Activated T-helper 17 cell treated with anti-CD3 and anti-CD28 coated beads, Interleukin-2, amount 50 U/mL, for 72 hours (primary cell): Measurements from ENCODE around the gene CLEC12A. TPM values are rescaled to one million over a fixed set of nuclear protein-coding genes. Genes with fewer than 3 reads are reported as not detected.

ENCODE experiments used
- ATAC-seq: fragments of 150-1000 bp; cut with Tn5 transposase; replicated peaks from 2 replicates; pipeline ENCODE4 v1.10.0; 2021; ENCODE audit warnings: mild to moderate bottlenecking, moderate library complexity
- H3K27ac Mint-ChIP-seq: one replicate; pipeline ENCODE4 v1.8.0; 2022; ENCODE audit warnings: mixed read lengths
- H3K27me3 Mint-ChIP-seq: one replicate; pipeline ENCODE4 v1.8.0; 2022; ENCODE audit warnings: mixed read lengths
- H3K36me3 Mint-ChIP-seq: one replicate; pipeline ENCODE4 v1.8.0; 2022; ENCODE audit warnings: low read depth, mild to moderate bottlenecking, mixed read lengths
- H3K4me1 Mint-ChIP-seq: one replicate; pipeline ENCODE4 v1.8.0; 2022; ENCODE audit warnings: mixed read lengths
- H3K4me3 Mint-ChIP-seq: one replicate; pipeline ENCODE4 v1.8.0; 2022; ENCODE audit warnings: mild to moderate bottlenecking, mixed read lengths
- H3K9me3 Mint-ChIP-seq: one replicate; pipeline ENCODE4 v1.8.0; 2022; ENCODE audit warnings: mixed read lengths
- total RNA-seq, 2 donors: library from RNA; stranded (reverse); gene quantifications; one replicate each; pipeline ENCODE4 v1.2.3, GENCODE V29; 2022

CLEC12A gene
- total RNA-seq, result under 1 TPM in 1 of 2 donors, not detected in 1; 0.39 TPM

- Mint-ChIP-seq H3K9me3 (peaks cover 5% of the 10 kb centered on the region), H3K36me3 (no peaks in the 10 kb centered on the region), H3K4me1 (no peaks in the 10 kb centered on the region), H3K27me3 (peaks cover 10% of the 10 kb centered on the region), H3K27ac (no peak within 1 kb of the TSS), H3K4me3 (no peak within 1 kb of the TSS)
- ATAC-seq, result no peak
These were observed at the start of gene CLEC12A for GRCh38 chr12:9971181-9971580. CLEC12A (plus strand) TSS chr12:9971409; CDS start chr12:9971597, 188 bp downstream.

DNA sequence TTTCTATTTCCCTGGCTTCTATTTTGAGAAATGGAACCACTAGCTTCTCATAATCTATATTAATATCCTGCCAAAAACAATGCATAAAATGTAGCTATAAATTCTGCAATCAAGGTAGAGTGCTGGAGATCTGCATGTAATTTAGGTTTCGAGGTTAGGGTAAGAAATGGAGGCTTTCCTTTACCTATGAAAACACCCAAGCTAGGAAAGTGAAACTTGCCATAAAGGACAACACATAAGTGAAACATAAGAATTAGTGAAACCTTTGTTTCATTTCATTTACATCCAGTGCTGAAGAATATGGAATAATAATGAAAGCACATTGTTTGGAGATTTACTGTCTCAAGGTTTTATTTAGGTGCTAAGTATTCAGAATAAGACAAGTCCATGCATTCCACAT lies 48.8 kb upstream of the CLEC12A start:
- H3K36me3 Mint-ChIP-seq, result no peaks in the 10 kb centered on the region
- no peaks in the 10 kb centered on the region for H3K9me3 Mint-ChIP-seq
- H3K4me1 Mint-ChIP-seq, result no peaks in the 10 kb centered on the region
- no peak overlapping the region for H3K4me3 Mint-ChIP-seq
- peaks cover 6% of the 10 kb centered on the region for H3K27me3 Mint-ChIP-seq
- ATAC-seq, result no peak
- no peak overlapping the region for H3K27ac Mint-ChIP-seq

DNA sequence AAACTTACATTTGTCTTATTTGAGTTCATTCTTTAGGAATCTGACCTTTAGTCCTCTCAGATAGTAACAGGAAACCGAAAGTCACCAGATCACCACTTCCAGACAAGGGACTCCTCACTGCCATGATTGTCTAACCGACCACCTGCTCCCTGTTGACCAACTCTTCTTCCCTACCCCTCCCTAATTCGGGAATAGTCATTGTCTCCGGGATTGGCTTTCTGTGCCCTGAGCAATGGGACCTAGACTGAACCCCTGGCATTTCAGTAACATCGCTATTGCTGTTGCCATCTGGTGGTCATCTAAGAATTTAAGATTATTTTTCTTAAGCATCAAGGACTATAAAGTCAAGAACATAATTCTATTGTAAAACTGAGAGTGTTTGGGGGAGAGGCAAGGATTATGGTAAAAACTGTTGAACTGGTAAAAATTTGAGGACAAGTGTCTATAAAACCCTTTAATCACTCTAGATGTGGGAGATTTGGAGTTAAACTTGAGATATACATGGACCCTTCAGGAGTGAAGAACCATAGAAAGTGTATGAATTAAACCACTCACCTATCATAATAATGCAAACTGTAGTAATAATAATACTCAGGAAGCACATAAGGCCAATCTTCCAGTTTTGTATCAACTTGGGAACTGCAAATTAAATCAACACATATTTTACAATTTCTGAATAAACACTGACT lies 45.4 kb upstream of the CLEC12A start:
- Mint-ChIP-seq H3K4me3 (peak overlapping the region; percentile 38), H3K36me3 (no peaks in the 10 kb centered on the region), H3K27me3 (peaks cover 7% of the 10 kb centered on the region), H3K9me3 (no peaks in the 10 kb centered on the region), H3K4me1 (no peaks in the 10 kb centered on the region), H3K27ac (no peak overlapping the region)
- peak; percentile 28 for ATAC-seq

GRCh38 chr12:9926876-9927275 lies 44.3 kb upstream of the CLEC12A start:
- no peak for ATAC-seq
- Mint-ChIP-seq H3K9me3 (no peaks in the 10 kb centered on the region), H3K27ac (no peak overlapping the region), H3K27me3 (peaks cover 7% of the 10 kb centered on the region), H3K36me3 (no peaks in the 10 kb centered on the region), H3K4me3 (no peak overlapping the region), H3K4me1 (no peaks in the 10 kb centered on the region)

DNA sequence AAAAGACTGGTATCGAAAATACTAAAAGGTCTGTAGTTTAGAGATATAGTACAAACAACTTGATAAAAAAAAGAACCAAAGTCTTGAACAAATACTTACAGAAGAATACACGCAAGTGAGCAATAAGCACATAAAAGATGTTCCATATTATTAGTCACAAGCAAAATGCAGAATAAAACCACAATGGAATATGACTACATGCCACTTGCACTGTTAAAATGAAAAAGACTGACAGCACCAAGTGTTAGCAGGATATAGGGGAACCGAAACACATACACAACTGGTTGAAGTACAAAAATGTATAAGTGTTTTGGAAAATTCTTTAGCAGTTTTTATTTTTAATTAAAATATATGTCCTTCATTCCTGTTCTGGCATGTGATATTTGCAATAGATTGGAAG lies 42.6 kb upstream of the CLEC12A start:
- no peaks in the 10 kb centered on the region for H3K36me3 Mint-ChIP-seq
- H3K27ac Mint-ChIP-seq, result no peak overlapping the region
- no peaks in the 10 kb centered on the region for H3K9me3 Mint-ChIP-seq
- no peak for ATAC-seq
- peaks cover 7% of the 10 kb centered on the region for H3K27me3 Mint-ChIP-seq
- H3K4me3 Mint-ChIP-seq, result no peak overlapping the region
- H3K4me1 Mint-ChIP-seq, result no peaks in the 10 kb centered on the region

DNA sequence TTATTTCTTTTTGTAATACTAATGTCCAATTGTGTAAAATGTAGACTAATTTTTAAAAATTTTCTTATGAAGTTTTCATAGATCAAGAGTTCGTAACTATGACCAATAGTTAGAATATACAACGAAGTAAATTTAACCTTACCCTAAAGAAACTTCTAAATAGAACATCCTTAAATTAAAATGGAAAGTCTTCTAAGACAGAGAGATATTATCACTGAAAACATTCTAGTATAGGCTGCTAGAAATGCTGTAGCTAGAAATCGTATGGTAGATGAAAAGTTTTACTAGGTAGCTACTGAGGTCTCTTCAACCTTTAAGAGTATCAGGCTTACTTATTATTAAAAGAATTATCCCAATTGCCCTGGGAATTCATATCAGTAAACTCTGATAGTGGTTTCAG lies 40.0 kb upstream of the CLEC12A start:
- H3K9me3 Mint-ChIP-seq, result no peaks in the 10 kb centered on the region
- no peak overlapping the region for H3K27ac Mint-ChIP-seq
- H3K36me3 Mint-ChIP-seq, result no peaks in the 10 kb centered on the region
- no peak for ATAC-seq
- peaks cover 7% of the 10 kb centered on the region for H3K27me3 Mint-ChIP-seq
- H3K4me3 Mint-ChIP-seq, result no peak overlapping the region
- H3K4me1 Mint-ChIP-seq, result no peaks in the 10 kb centered on the region

DNA sequence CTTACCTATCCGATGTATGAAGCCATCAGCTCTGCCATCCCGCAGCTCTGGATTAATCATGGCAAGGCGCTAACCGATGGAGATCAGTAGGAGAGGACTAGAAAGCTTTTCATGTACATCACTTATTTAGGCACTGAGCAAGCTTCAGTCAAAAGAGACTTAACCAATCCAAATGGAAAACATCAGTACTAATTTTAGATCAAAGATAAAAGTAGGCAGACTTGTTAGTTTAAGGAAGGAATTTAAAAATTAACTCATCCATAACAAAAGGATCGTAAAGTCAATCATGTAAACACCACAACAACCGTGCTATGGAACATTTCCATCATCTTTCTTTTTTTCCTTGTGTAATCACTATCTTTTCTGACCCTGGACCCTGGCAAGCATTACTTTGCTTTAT lies 38.9 kb upstream of the CLEC12A start, which contains the start of gene CLEC2A:
CLEC2A (minus strand) TSS at position 101 of the 400 bp plus-strand sequence; CDS start at position 60, 41 bp downstream.
- ATAC-seq, result no peak
- no peak within 1 kb of the TSS for H3K27ac Mint-ChIP-seq
- H3K9me3 Mint-ChIP-seq, result no peaks in the 10 kb centered on the region
- no peaks in the 10 kb centered on the region for H3K36me3 Mint-ChIP-seq
- no peak within 1 kb of the TSS for H3K4me3 Mint-ChIP-seq
- no peaks in the 10 kb centered on the region for H3K4me1 Mint-ChIP-seq
- H3K27me3 Mint-ChIP-seq, result peaks cover 7% of the 10 kb centered on the region

DNA sequence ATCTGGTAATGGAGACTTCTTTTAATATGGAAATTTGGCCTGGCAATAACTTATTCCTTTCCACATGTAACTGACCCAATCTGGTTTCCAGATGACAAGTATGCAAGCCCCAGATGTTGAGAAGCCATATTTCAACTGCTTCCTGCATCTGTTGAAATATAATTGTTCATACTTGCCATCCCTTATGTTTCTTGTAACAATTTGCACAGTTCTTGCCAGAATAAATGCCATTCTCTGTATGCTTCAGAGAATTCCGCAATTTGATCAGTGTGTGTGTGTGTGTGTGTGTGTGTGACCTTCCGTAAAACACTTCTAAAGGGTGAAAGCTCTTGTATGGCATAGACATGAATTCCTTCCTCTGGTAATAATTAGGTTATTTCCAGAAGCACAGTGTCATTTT lies 37.3 kb upstream of the CLEC12A start:
- ATAC-seq, result no peak
- Mint-ChIP-seq H3K4me3 (no peak overlapping the region), H3K27ac (no peak overlapping the region), H3K27me3 (peaks cover 4% of the 10 kb centered on the region), H3K36me3 (no peaks in the 10 kb centered on the region), H3K4me1 (no peaks in the 10 kb centered on the region), H3K9me3 (no peaks in the 10 kb centered on the region)

DNA sequence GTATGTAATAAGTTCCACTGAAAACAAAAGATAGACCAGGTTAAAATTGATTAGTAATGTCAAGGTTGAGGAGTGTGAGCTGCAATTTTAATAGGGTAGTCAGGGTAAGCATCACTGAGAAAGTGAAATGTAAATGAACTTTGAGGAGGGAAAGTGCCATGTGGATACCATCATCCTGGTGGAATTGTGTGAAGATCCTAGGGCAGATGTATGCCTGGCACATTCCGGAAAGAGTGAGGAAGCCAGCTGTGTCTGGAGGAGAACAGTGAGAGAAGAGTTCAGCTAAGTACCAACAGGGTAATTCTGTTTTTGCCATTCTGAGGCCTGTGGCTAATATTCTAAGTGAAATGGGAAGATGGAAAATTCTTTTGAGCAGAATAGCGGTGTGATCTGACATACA lies 36.2 kb upstream of the CLEC12A start:
- Mint-ChIP-seq H3K27ac (no peak overlapping the region), H3K4me1 (no peaks in the 10 kb centered on the region), H3K27me3 (peaks cover 4% of the 10 kb centered on the region), H3K4me3 (no peak overlapping the region), H3K9me3 (no peaks in the 10 kb centered on the region), H3K36me3 (no peaks in the 10 kb centered on the region)
- no peak for ATAC-seq

- Mint-ChIP-seq H3K4me1 (no peaks in the 10 kb centered on the region), H3K27me3 (no peaks in the 10 kb centered on the region), H3K4me3 (no peak overlapping the region)
These were observed 34.6 kb upstream of the CLEC12A start for GRCh38 chr12:9936591-9936990.

GRCh38 chr12:9940375-9940774 lies 30.8 kb upstream of the CLEC12A start:
- no peak overlapping the region for H3K4me3 Mint-ChIP-seq
- H3K36me3 Mint-ChIP-seq, result no peaks in the 10 kb centered on the region
- H3K27me3 Mint-ChIP-seq, result no peaks in the 10 kb centered on the region
- H3K4me1 Mint-ChIP-seq, result peaks cover 7% of the 10 kb centered on the region
- H3K27ac Mint-ChIP-seq, result no peak overlapping the region
- no peaks in the 10 kb centered on the region for H3K9me3 Mint-ChIP-seq
- ATAC-seq, result no peak

More at GRCh38 chr12:9936591-9936990, 34.6 kb upstream of the CLEC12A start:
- Mint-ChIP-seq H3K36me3 (no peaks in the 10 kb centered on the region), H3K9me3 (no peaks in the 10 kb centered on the region), H3K27ac (no peak overlapping the region)
- no peak for ATAC-seq

- peaks cover 7% of the 10 kb centered on the region for H3K4me1 Mint-ChIP-seq
- ATAC-seq, result no peak
- H3K36me3 Mint-ChIP-seq, result no peaks in the 10 kb centered on the region
- H3K4me3 Mint-ChIP-seq, result peak overlapping the region; percentile 82
- no peak overlapping the region for H3K27ac Mint-ChIP-seq
- H3K9me3 Mint-ChIP-seq, result no peaks in the 10 kb centered on the region
- H3K27me3 Mint-ChIP-seq, result no peaks in the 10 kb centered on the region
These were observed 29.4 kb upstream of the CLEC12A start for GRCh38 chr12:9941838-9942237.

- H3K4me3 Mint-ChIP-seq, result peak overlapping the region; percentile 82
- H3K27ac Mint-ChIP-seq, result peak overlapping the region; percentile 49
- H3K4me1 Mint-ChIP-seq, result peaks cover 7% of the 10 kb centered on the region
- no peaks in the 10 kb centered on the region for H3K27me3 Mint-ChIP-seq
- peak; percentile 97 for ATAC-seq
- no peaks in the 10 kb centered on the region for H3K9me3 Mint-ChIP-seq
- no peaks in the 10 kb centered on the region for H3K36me3 Mint-ChIP-seq
These were observed 28.0 kb upstream of the CLEC12A start for GRCh38 chr12:9943240-9943639.

GRCh38 chr12:9944391-9944790 lies 26.8 kb upstream of the CLEC12A start:
- Mint-ChIP-seq H3K27ac (no peak overlapping the region), H3K4me1 (peaks cover 16% of the 10 kb centered on the region), H3K27me3 (no peaks in the 10 kb centered on the region), H3K4me3 (peak overlapping the region; percentile 37), H3K9me3 (no peaks in the 10 kb centered on the region), H3K36me3 (no peaks in the 10 kb centered on the region)
- no peak for ATAC-seq

- H3K27ac Mint-ChIP-seq, result no peak overlapping the region
- no peaks in the 10 kb centered on the region for H3K27me3 Mint-ChIP-seq
- no peaks in the 10 kb centered on the region for H3K9me3 Mint-ChIP-seq
- H3K4me1 Mint-ChIP-seq, result peaks cover 26% of the 10 kb centered on the region
- H3K4me3 Mint-ChIP-seq, result no peak overlapping the region
- no peak for ATAC-seq
- no peaks in the 10 kb centered on the region for H3K36me3 Mint-ChIP-seq
These were observed 23.5 kb upstream of the CLEC12A start for GRCh38 chr12:9947674-9948073.
